Gastroesophageal sphincter (tissue), 4 donors: ENCODE results near the gene ZNF280D. TPM values are rescaled to one million over a fixed set of nuclear protein-coding genes. Genes with fewer than 3 reads are reported as not detected.

Source experiments
- ATAC-seq: fragments of 150-250 bp; one replicate; pipeline ENCODE4 v1.9.1; 2016; ENCODE audit warnings: mild to moderate bottlenecking, moderate library complexity
- H3K27ac ChIP-seq, 4 donors: fragments of 200-600 bp; sonication (generic) in 3 of 4; 1 replicate in 3 of 4; 2 replicates in 1 of 4; pipeline ENCODE4 v1.5.1; 2016 to 2019
- H3K27me3 ChIP-seq: fragments of 200-600 bp; sonication (generic); one replicate; pipeline ENCODE4 v1.5.1; 2019
- H3K36me3 ChIP-seq, 2 donors: fragments of 200-600 bp; sonication (generic); one replicate each; pipeline ENCODE4 v1.5.1; 2019; ENCODE audit warnings: control low read depth in 1 of 2
- H3K4me1 ChIP-seq, 3 donors: fragments of 200-600 bp; sonication (generic); 1 replicate in 2 of 3; 2 replicates in 1 of 3; pipeline ENCODE4 v1.5.1; 2016 to 2019; ENCODE audit warnings: control low read depth in 2 of 3
- H3K4me3 ChIP-seq, 2 donors: fragments of 200-600 bp; sonication (generic); one replicate each; pipeline ENCODE4 v1.5.1; 2019; ENCODE audit warnings: mild to moderate bottlenecking in 1 of 2, moderate library complexity in 1 of 2
- H3K9me3 ChIP-seq, 3 donors: fragments of 200-600 bp; sonication (generic); one replicate each; pipeline ENCODE4 v1.5.1; 2017 to 2019; ENCODE audit warnings: control low read depth in 2 of 3
- CTCF ChIP-seq, 4 experiments: fragments of 200-600 bp in 2 of 4; fragments of 450-650 bp in 2 of 4; sonication (generic) in 1 of 4; IDR thresholded peaks; one replicate each; pipeline ENCODE4 v1.5.1; 2017 to 2019; ENCODE audit warnings: antibody characterized with exemption in 4 of 4, mild to moderate bottlenecking in 2 of 4, moderate library complexity in 2 of 4
- EP300 ChIP-seq: sonication (generic); formaldehyde crosslinking; IDR thresholded peaks from one replicate; pipeline ENCODE4 v1.6.1; 2017; ENCODE audit warnings: antibody characterized with exemption, mild to moderate bottlenecking
- POLR2A ChIP-seq, 2 donors: fragments of 450-650 bp; IDR thresholded peaks; one replicate each; pipeline ENCODE4 v1.6.1; 2017; ENCODE audit warnings: antibody characterized with exemption in 2 of 2, mild to moderate bottlenecking in 2 of 2, moderate library complexity in 1 of 2
- POLR2AphosphoS5 ChIP-seq: sonication (generic); formaldehyde crosslinking; IDR thresholded peaks from one replicate; pipeline ENCODE4 v1.6.1; 2017; ENCODE audit warnings: antibody characterized with exemption
- WGBS, 2 donors: methylation state at CpG; one replicate each; pipeline ENCODE4 v1.1.5; 2018; ENCODE audit warnings: low coverage in 1 of 2; 5-methylcytosine and 5-hydroxymethylcytosine counted together
- small RNA-seq, 4 donors: library from RNA; depleted of rRNA; stranded (forward); fragments of <200 nt; gene quantifications; one replicate each; pipeline ENCODE3, GENCODE V24; 2016
- total RNA-seq, 4 donors: library from RNA; depleted of rRNA; stranded (reverse); fragments of >200 nt; gene quantifications; one replicate each; pipeline ENCODE4 v1.1.0, GENCODE V29; 2016

ZNF280D gene
- total RNA-seq, 4 donors from 2014 or later = 51.3 to 139 (median 69.1) TPM

- no peak overlapping the region for H3K27ac ChIP-seq
- H3K27me3 ChIP-seq = no peaks in the 10 kb centered on the region
- H3K4me3 ChIP-seq = no peak overlapping the region
- H3K36me3 ChIP-seq = no peaks in the 10 kb centered on the region
- TF ChIP-seq CTCF (IDR thresholded peaks at IDR 0.05) (no peak), POLR2A (IDR thresholded peaks at IDR 0.05) (no peak), EP300 (no peak), POLR2AphosphoS5 (no peak)
- H3K9me3 ChIP-seq = peaks cover 0 to 30% (median 0%) of the 10 kb centered on the region in 3 donors
- no peak for ATAC-seq
- 67 to 71% methylated on average over 5 of the region's 5 CpGs for WGBS, 2 donors
- no peaks in the 10 kb centered on the region for H3K4me1 ChIP-seq
These were observed 134.3 kb downstream of the ZNF280D start for GRCh38 chr15:56598991-56599390.

- no peak overlapping the region for H3K4me3 ChIP-seq
- 86 to 87% methylated on average over 2 of the region's 2 CpGs for WGBS, 2 donors
- H3K27me3 ChIP-seq = no peaks in the 10 kb centered on the region
- H3K4me1 ChIP-seq = no peaks in the 10 kb centered on the region
- no peak overlapping the region for H3K27ac ChIP-seq
- no peak for ATAC-seq
- peaks cover 0 to 25% (median 0%) of the 10 kb centered on the region in 3 donors for H3K9me3 ChIP-seq
- no peak for TF ChIP-seq POLR2AphosphoS5
- no peak for TF ChIP-seq EP300
- TF ChIP-seq POLR2A (IDR thresholded peaks at IDR 0.05) = no peak
- no peak for TF ChIP-seq CTCF (IDR thresholded peaks at IDR 0.05)
- no peaks in the 10 kb centered on the region for H3K36me3 ChIP-seq
These were observed 145.6 kb downstream of the ZNF280D start for GRCh38 chr15:56587686-56588085.

- TF ChIP-seq EP300 (no peak), POLR2AphosphoS5 (no peak)
- H3K4me1 ChIP-seq = no peaks in the 10 kb centered on the region
- H3K27ac ChIP-seq = no peak overlapping the region
- no peak for ATAC-seq
- H3K27me3 ChIP-seq = no peaks in the 10 kb centered on the region
- no peak overlapping the region for H3K4me3 ChIP-seq
- peaks cover 0 to 25% (median 0%) of the 10 kb centered on the region in 3 donors for H3K9me3 ChIP-seq
- H3K36me3 ChIP-seq = no peaks in the 10 kb centered on the region
These were observed 147.1 kb downstream of the ZNF280D start for GRCh38 chr15:56586206-56586605.

- H3K27me3 ChIP-seq = no peaks in the 10 kb centered on the region
- H3K27ac ChIP-seq = no peak overlapping the region
- H3K4me1 ChIP-seq = no peaks in the 10 kb centered on the region
- WGBS, 2 donors = 80 to 93% methylated on average over 2 of the region's 2 CpGs
- H3K36me3 ChIP-seq = no peaks in the 10 kb centered on the region
- H3K9me3 ChIP-seq = peaks cover 0 to 25% (median 0%) of the 10 kb centered on the region in 3 donors
- TF ChIP-seq EP300 (no peak), CTCF (IDR thresholded peaks at IDR 0.05) (no peak), POLR2A (IDR thresholded peaks at IDR 0.05) (no peak), POLR2AphosphoS5 (no peak)
- H3K4me3 ChIP-seq = no peak overlapping the region
- ATAC-seq = no peak
These were observed 150.5 kb downstream of the ZNF280D start for GRCh38 chr15:56582785-56583184.

Small RNAs within 50 kb of the gene (small RNA-seq; reads per million reads assigned to genes)
- gene RF00019 = 0 reads per million in 4 donors

Other genes starting within 250 kb of the ZNF280D start
- 100 to 1,000 TPM in 3 of 4 donors, 10 to 100 TPM in 1; 78.1 to 194 (median 154) TPM for gene TCF12, start 185.1 kb upstream of the ZNF280D start, total RNA-seq